H9 (cell line): ENCODE results near the gene TCN2. TPM values are rescaled to one million over a fixed set of nuclear protein-coding genes. Genes with fewer than 3 reads are reported as not detected.

Source experiments
- DNase-seq: peaks from one replicate; pipeline ENCODE4 v3.0.0-alpha.2; 2017
- H2AFZ ChIP-seq: one replicate; pipeline ENCODE4 v1.6.1; 2013; ENCODE audit warnings: mild to moderate bottlenecking, low read length, control low read depth, moderate library complexity
- H2AK5ac ChIP-seq: 2 replicates; pipeline ENCODE4 v1.6.1; 2013; ENCODE audit warnings: low read length, control low read depth, mixed read lengths; ENCODE audit not compliant: insufficient read length
- H2BK120ac ChIP-seq: one replicate; pipeline ENCODE4 v1.6.1; 2013; ENCODE audit warnings: low read depth, mild to moderate bottlenecking, low read length, control low read depth, inconsistent platforms; ENCODE audit not compliant: poor library complexity, severe bottlenecking
- H2BK12ac ChIP-seq: 2 replicates; pipeline ENCODE4 v1.6.1; 2013; ENCODE audit warnings: low read length, control low read depth, mixed read lengths, low read depth; ENCODE audit not compliant: insufficient read length
- H2BK15ac ChIP-seq: 2 replicates; pipeline ENCODE4 v1.6.1; 2013; ENCODE audit warnings: low read depth, low read length, control low read depth
- H2BK20ac ChIP-seq: one replicate; pipeline ENCODE4 v1.6.1; 2013; ENCODE audit warnings: low read depth, mild to moderate bottlenecking, low read length, control low read depth, inconsistent platforms; ENCODE audit not compliant: poor library complexity, severe bottlenecking
- H2BK5ac ChIP-seq: 2 replicates; pipeline ENCODE4 v1.6.1; 2013; ENCODE audit warnings: low read length, control low read depth, mixed read lengths; ENCODE audit not compliant: insufficient read length
- H3K14ac ChIP-seq: 2 replicates; pipeline ENCODE4 v1.6.1; 2013; ENCODE audit warnings: low read length, control low read depth; ENCODE audit not compliant: insufficient read depth
- H3K18ac ChIP-seq: 2 replicates; pipeline ENCODE4 v1.6.1; 2013; ENCODE audit warnings: low read depth, mild to moderate bottlenecking, mixed read lengths, low read length, control low read depth; ENCODE audit not compliant: insufficient read length
- H3K23ac ChIP-seq: 2 replicates; pipeline ENCODE4 v1.6.1; 2013; ENCODE audit warnings: low read length, control low read depth, mixed read lengths, low read depth; ENCODE audit not compliant: insufficient read length
- H3K23me2 ChIP-seq: 2 replicates; pipeline ENCODE4 v1.6.1; 2013; ENCODE audit warnings: low read depth, mild to moderate bottlenecking, mixed read lengths, low read length, control low read depth; ENCODE audit not compliant: insufficient read length, poor library complexity, severe bottlenecking
- H3K27ac ChIP-seq: 2 replicates; pipeline ENCODE4 v1.5.1; 2013; ENCODE audit warnings: low read length, control low read depth, mixed read lengths, low read depth; ENCODE audit not compliant: insufficient read length
- H3K27me3 ChIP-seq: 2 replicates; pipeline ENCODE4 v1.6.1; 2013; ENCODE audit warnings: low read length, control low read depth, inconsistent platforms; ENCODE audit not compliant: insufficient read depth
- H3K4ac ChIP-seq: 2 replicates; pipeline ENCODE4 v1.6.1; 2013; ENCODE audit warnings: low read depth, mild to moderate bottlenecking, control low read depth, inconsistent platforms, low read length, moderate library complexity
- H3K4me1 ChIP-seq: 2 replicates; pipeline ENCODE4 v1.6.1; 2013; ENCODE audit warnings: low read length, control low read depth, inconsistent platforms; ENCODE audit not compliant: insufficient read depth
- H3K4me2 ChIP-seq: 2 replicates; pipeline ENCODE4 v1.6.1; 2013; ENCODE audit warnings: low read length, control low read depth, mixed read lengths; ENCODE audit not compliant: insufficient read length, insufficient read depth
- H3K56ac ChIP-seq: 2 replicates; pipeline ENCODE4 v1.6.1; 2013; ENCODE audit warnings: low read depth, mild to moderate bottlenecking, mixed read lengths, low read length, control low read depth; ENCODE audit not compliant: insufficient read length
- H3K79me1 ChIP-seq: 2 replicates; pipeline ENCODE4 v1.6.1; 2013; ENCODE audit warnings: low read depth, mild to moderate bottlenecking, moderate library complexity, low read length, control low read depth, inconsistent platforms; ENCODE audit not compliant: insufficient read depth, poor library complexity, severe bottlenecking
- H3K79me2 ChIP-seq: 2 replicates; pipeline ENCODE4 v1.6.1; 2013; ENCODE audit warnings: low read length, control low read depth, inconsistent platforms; ENCODE audit not compliant: insufficient read depth
- H3K9ac ChIP-seq: 2 replicates; pipeline ENCODE4 v1.6.1; 2013; ENCODE audit warnings: low read length, control low read depth, mixed read lengths; ENCODE audit not compliant: insufficient read length; ENCODE audit errors: extremely low read depth
- H3K9me3 ChIP-seq: one replicate; pipeline ENCODE4 v1.6.1; 2013; ENCODE audit warnings: low read depth, low read length, inconsistent platforms; ENCODE audit not compliant: control insufficient read depth
- H3T11ph ChIP-seq: one replicate; pipeline ENCODE4 v1.6.1; 2013; ENCODE audit warnings: mild to moderate bottlenecking, low read length, control low read depth, inconsistent platforms
- H4K20me1 ChIP-seq: one replicate; pipeline ENCODE4 v1.6.1; 2013; ENCODE audit not compliant: control insufficient read depth, insufficient read length, insufficient read depth
- H4K5ac ChIP-seq: 2 replicates; pipeline ENCODE4 v1.6.1; 2013; ENCODE audit warnings: low read depth, mild to moderate bottlenecking, mixed read lengths, low read length, control low read depth; ENCODE audit not compliant: insufficient read length
- H4K8ac ChIP-seq: replicated peaks from 2 replicates; pipeline ENCODE4 v1.6.1; 2013; ENCODE audit warnings: low read length, control low read depth, mixed read lengths, low read depth; ENCODE audit not compliant: insufficient read length
- H4K91ac ChIP-seq: 2 replicates; pipeline ENCODE4 v1.6.1; 2013; ENCODE audit warnings: low read depth, mild to moderate bottlenecking, moderate library complexity, mixed read lengths, low read length, control low read depth; ENCODE audit not compliant: insufficient read length
- H3K27ac Mint-ChIP-seq, 3 experiments: 2 replicates in 2 of 3; 3 replicates in 1 of 3; pipeline ENCODE4 v1.8.0; 2020 to 2021; ENCODE audit warnings: mixed read lengths in 3 of 3, mild to moderate bottlenecking in 1 of 3, moderate library complexity in 1 of 3
- H3K27me3 Mint-ChIP-seq: 2 replicates; pipeline ENCODE4 v1.8.0; 2021; ENCODE audit warnings: low read depth, mild to moderate bottlenecking, moderate library complexity, mixed read lengths
- H3K36me3 Mint-ChIP-seq, 3 experiments: 2 replicates in 2 of 3; 3 replicates in 1 of 3; pipeline ENCODE4 v1.8.0; 2020 to 2021; ENCODE audit warnings: low read depth in 3 of 3, mixed read lengths in 3 of 3; ENCODE audit not compliant: insufficient read depth in 1 of 3
- H3K4me1 Mint-ChIP-seq, 2 experiments: 2 replicates each; pipeline ENCODE4 v1.8.0; 2020; ENCODE audit warnings: mixed read lengths in 2 of 2
- H3K4me3 Mint-ChIP-seq, 2 experiments: 2 replicates in 1 of 2; 3 replicates in 1 of 2; pipeline ENCODE4 v1.8.0; 2020 to 2021; ENCODE audit warnings: mild to moderate bottlenecking in 2 of 2, mixed read lengths in 2 of 2, moderate library complexity in 1 of 2
- H3K9me3 Mint-ChIP-seq, 2 experiments: 2 replicates in 1 of 2; 3 replicates in 1 of 2; pipeline ENCODE4 v1.8.0; 2020; ENCODE audit warnings: mild to moderate bottlenecking in 2 of 2, mixed read lengths in 2 of 2, moderate library complexity in 1 of 2
- WGBS: extraction: QIAGEN DNeasy Blood & Tissue Kit; methylation state at CpG from one replicate; pipeline ENCODE4 v1.1.7; 2013; ENCODE audit warnings: missing lambda C conversion rate, low lambda C conversion rate, mixed read lengths; ENCODE audit not compliant: insufficient read length; ENCODE audit errors: extremely low coverage; 5-methylcytosine and 5-hydroxymethylcytosine counted together
- total RNA-seq: library from RNA; stranded (reverse); gene quantifications from 2 replicates; pipeline ENCODE4 v1.2.1, GENCODE V29; 2021
- TF ChIP-seq, protein P1 (sequence below): fragments of 200-600 bp; sonication (generic); conservative IDR thresholded peaks from 3 replicates; pipeline ENCODE4 v1.8.0; 2021; ENCODE audit warnings: antibody characterized with exemption, mild to moderate bottlenecking

The TCN2 gene
- total RNA-seq, 1 experiment from 2014 or later, result 42.2 TPM

DNA sequence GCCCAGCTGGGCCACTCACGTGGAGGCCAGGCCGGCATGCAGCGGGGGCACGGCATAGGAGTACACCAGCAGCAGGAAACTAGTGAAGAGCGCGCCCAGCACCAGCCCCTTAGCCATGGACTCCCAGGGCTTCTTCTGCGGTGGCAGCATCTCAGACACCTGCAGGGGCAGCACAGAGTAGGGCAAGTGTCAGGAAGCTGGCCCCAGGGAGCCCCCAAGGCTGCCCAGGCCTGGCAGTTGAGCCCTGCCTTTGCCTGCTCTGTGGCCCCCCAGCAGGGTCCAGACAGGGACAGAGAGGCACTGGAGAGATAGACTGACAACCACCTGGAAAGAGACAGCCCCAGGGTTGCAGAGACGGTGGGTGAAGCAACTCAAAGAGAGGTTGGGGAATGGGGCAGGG, 49.7 kb upstream of the TCN2 start:
- WGBS, result no CpG with 5 or more reads among the region's 8 CpGs

More for the DNA sequence above, 49.7 kb upstream of the TCN2 start:
- H2AK5ac ChIP-seq, result no peak overlapping the region
- no peaks in the 10 kb centered on the region for H3K79me1 ChIP-seq
- H3K4ac ChIP-seq, result no peak overlapping the region
- H3K23me2 ChIP-seq, result no peaks in the 10 kb centered on the region
- Mint-ChIP-seq H3K27ac (peak overlapping the region; percentile 44 to 98 (median 55); a peak in 3 of 7 replicates), H3K4me1 (peaks cover 23 to 34% of the 10 kb centered on the region in 2 experiments), H3K4me3 (no peak overlapping the region), H3K9me3 (no peaks in the 10 kb centered on the region), H3K27me3 (no peaks in the 10 kb centered on the region), H3K36me3 (peaks cover 0 to 6% (median 0%) of the 10 kb centered on the region in 3 experiments; a peak in 3 of 7 replicates)
- H3K18ac ChIP-seq, result no peak overlapping the region
- H2AFZ ChIP-seq, result no peak overlapping the region
- peak; percentile 60 for DNase-seq
- no peak overlapping the region for H3T11ph ChIP-seq
- H2BK20ac ChIP-seq, result no peak overlapping the region
- H3K27ac ChIP-seq, result no peak overlapping the region
- H3K27me3 ChIP-seq, result no peaks in the 10 kb centered on the region
- no peak overlapping the region for H2BK12ac ChIP-seq
- H3K23ac ChIP-seq, result no peak overlapping the region
- H3K9ac ChIP-seq, result no peak overlapping the region
- no peak overlapping the region for H4K8ac ChIP-seq
- H3K56ac ChIP-seq, result no peak overlapping the region
- H3K4me1 ChIP-seq, result no peaks in the 10 kb centered on the region
- H3K14ac ChIP-seq, result no peak overlapping the region; the same call in 1 of the 2 replicates
- no peaks in the 10 kb centered on the region for H4K20me1 ChIP-seq
- no peak overlapping the region for H2BK5ac ChIP-seq
- TF ChIP-seq, protein P1, sequence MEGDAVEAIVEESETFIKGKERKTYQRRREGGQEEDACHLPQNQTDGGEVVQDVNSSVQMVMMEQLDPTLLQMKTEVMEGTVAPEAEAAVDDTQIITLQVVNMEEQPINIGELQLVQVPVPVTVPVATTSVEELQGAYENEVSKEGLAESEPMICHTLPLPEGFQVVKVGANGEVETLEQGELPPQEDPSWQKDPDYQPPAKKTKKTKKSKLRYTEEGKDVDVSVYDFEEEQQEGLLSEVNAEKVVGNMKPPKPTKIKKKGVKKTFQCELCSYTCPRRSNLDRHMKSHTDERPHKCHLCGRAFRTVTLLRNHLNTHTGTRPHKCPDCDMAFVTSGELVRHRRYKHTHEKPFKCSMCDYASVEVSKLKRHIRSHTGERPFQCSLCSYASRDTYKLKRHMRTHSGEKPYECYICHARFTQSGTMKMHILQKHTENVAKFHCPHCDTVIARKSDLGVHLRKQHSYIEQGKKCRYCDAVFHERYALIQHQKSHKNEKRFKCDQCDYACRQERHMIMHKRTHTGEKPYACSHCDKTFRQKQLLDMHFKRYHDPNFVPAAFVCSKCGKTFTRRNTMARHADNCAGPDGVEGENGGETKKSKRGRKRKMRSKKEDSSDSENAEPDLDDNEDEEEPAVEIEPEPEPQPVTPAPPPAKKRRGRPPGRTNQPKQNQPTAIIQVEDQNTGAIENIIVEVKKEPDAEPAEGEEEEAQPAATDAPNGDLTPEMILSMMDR, result peak; percentile 52
- no peaks in the 10 kb centered on the region for H3K79me2 ChIP-seq
- no peak overlapping the region for H3K4me2 ChIP-seq
- no peaks in the 10 kb centered on the region for H3K9me3 ChIP-seq
- H2BK15ac ChIP-seq, result no peak overlapping the region
- no peak overlapping the region for H2BK120ac ChIP-seq
- H4K5ac ChIP-seq, result no peak overlapping the region
- H4K91ac ChIP-seq, result no peak overlapping the region
